GM12892 (cell line): ENCODE data around the gene SLC12A1.

ENCODE experiments used
- DNase-seq: peaks from one replicate; pipeline ENCODE4 v3.0.0; 2011; ENCODE audit not compliant: insufficient read length
- FAIRE-seq: peaks from 2 replicates; lab custom pipeline; 2011; peaks lifted over from hg19 to GRCh38; lab: Jason Lieb, UNC
- POLR2A ChIP-seq: IDR thresholded peaks from 2 replicates; pipeline ENCODE4 v1.6.1; 2011; ENCODE audit warnings: low read depth, low read length, control low read depth
- POLR2AphosphoS5 ChIP-seq: IDR thresholded peaks from 2 replicates; pipeline ENCODE4 v1.6.1; 2011; ENCODE audit warnings: low read depth, low read length, control low read depth
- TAF1 ChIP-seq: IDR thresholded peaks from 2 replicates; pipeline ENCODE4 v1.6.1; 2011; ENCODE audit warnings: low read depth, mild to moderate bottlenecking, control low read depth, low read length, borderline replicate concordance

The SLC12A1 gene

DNA sequence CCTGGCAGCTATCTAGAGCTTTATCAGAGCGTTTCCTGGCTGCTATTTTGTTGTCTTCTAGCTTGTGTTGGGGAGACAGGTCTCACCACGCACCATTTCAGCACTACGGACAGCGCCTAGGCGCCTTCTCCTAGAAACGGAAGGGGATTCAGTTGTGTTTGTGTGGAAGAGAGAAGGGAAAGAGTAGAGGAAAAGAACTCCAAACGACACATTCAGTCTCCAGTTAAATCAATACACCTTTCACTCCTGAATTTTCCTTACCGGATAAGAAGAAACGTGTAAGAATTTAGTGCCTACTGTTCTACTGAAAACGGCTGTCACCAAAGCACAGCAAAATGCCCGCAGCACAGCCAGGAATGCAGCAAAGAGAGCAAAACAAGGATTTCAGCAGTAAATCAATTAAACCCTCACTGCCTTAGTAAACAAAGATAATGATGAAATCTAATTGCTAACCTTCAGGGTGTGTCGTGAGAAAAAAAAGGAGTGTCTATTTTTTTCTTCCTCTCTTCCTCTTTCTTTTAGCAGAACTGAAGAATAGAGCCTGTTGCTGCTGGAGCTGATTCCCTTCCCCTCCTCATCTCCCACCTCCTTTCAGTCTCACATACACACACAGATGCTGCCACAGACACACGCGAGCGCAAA is 15.0 kb upstream of the SLC12A1 start:
- DNase-seq (no peak), FAIRE-seq (no peak)
- no peak for TF ChIP-seq TAF1
- TF ChIP-seq POLR2AphosphoS5: no peak

DNA sequence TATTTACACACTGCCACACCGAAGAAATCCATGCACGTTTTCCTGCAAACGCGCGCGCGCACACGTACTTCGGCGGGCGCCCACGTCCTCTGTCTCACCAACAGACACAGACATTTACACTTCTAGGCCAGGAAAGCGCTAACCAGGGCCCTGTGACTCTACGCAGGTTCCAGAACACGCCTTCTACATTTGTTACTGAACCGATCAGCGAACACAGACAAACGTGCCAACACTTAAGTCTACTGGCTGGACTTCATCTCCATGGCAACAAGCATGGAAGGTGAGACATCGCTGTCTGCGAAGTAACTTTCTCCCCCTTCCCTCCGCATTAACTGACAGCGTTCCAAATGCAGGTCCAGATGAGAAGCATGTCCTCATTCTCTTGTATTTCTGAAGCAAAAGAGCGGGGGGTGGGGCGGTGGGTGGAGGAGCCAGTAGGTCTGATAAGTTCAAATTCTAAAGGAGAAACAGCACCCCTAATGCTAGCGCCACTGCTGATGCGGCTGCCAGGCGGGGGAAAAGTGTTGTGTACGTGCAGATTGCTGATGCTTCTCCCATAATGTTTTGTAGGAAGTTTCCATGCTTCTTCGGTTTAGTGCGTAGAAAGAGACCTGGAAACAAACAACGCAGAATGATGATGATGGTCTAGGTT is 14.4 kb upstream of the SLC12A1 start, which contains the start of gene CTXN2:
CTXN2 (plus strand) TSS at position 92 of the 652 bp plus-strand sequence. CDS start 9,636 bp downstream, outside the sequence.
- DNase-seq (no peak), FAIRE-seq (no peak)
- TF ChIP-seq TAF1 (no peak), POLR2AphosphoS5 (no peak), POLR2A (no peak)

DNA sequence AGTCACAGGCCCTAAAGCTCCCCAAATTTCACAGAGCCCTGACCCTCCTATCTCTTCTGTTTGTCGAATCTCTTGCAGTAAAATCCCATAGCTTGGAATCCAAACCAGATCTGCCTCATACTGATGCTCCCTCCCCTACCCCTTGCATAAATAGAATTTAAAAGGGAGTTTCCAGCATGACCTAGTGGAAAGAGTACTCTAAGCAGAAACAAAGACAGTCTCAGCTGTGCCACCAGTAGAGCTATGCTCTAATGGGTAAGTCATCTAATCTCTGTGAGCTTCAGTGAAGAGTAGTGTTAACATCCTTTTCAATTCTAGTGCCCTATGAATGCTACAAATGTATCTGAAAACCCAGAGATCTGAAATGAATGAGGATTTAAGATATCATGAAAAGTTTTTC is 4.0 kb upstream of the SLC12A1 start:
- no peak for DNase-seq
- no peak for TF ChIP-seq TAF1
- TF ChIP-seq POLR2AphosphoS5: no peak
- no peak for TF ChIP-seq POLR2A
- no peak for FAIRE-seq

DNA sequence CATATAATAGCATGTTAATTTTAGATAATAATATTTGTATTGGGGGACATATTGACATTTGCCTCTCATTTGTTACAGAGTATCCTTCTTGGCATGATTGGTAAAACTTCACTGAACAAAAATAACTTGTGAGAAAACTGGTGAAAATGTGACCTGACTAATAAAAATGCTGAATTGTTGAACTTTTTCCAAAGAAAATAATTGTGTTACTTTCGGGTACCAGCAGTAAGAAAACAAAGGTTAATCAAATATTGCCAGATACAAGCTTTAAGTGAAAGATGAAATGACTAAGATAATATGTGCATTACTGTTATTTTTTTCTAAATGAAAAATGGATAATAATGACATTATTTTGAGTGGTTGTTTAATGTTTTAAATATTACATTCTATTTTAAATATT is 15.2 kb downstream of the SLC12A1 start:
- DNase-seq: no peak
- FAIRE-seq: no peak
- TF ChIP-seq TAF1: no peak
- no peak for TF ChIP-seq POLR2A
- TF ChIP-seq POLR2AphosphoS5: no peak

DNA sequence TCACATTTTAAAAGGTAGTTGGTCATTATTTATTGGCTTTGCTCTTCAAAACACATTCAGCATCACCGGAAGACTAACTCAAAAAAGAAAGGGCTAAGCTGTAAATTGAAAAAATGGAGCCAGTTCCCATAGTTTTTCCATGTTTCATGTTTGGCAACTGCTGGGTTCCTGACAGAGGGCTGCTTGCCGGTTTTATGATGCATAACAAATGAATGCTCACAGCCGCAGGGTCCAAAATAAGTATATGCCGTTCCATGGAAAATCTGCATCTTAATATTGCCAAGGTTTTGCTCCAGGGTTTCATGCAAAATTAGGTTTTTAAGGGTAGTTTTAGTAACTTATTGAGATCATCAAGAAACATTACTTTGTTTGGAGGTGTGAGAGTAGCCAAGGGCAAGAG is 15.8 kb downstream of the SLC12A1 start:
- TF ChIP-seq POLR2A: no peak
- no peak for TF ChIP-seq POLR2AphosphoS5
- no peak for TF ChIP-seq TAF1
- DNase-seq (no peak), FAIRE-seq (no peak)

DNA sequence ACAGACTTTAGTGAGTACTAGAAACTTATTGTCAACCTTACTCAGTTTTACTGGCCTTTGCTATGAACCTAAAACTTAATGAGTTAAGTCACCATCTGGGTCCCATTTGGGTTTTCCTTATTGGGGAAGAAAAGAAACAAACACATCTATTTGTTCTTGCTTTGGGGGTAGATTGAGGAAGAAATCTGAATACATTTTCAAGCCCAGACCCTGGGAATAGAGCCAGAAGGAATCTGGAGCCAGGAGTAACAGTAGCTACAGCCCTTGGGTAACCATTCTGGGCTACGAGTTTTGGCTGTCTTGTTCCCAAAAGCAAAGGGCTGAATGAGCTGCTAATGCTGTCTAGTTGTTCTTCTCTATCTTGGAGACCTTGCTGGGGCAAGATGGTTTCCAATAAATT is 16.5 kb downstream of the SLC12A1 start:
- FAIRE-seq: no peak
- TF ChIP-seq TAF1 (no peak), POLR2AphosphoS5 (no peak), POLR2A (no peak)

DNA sequence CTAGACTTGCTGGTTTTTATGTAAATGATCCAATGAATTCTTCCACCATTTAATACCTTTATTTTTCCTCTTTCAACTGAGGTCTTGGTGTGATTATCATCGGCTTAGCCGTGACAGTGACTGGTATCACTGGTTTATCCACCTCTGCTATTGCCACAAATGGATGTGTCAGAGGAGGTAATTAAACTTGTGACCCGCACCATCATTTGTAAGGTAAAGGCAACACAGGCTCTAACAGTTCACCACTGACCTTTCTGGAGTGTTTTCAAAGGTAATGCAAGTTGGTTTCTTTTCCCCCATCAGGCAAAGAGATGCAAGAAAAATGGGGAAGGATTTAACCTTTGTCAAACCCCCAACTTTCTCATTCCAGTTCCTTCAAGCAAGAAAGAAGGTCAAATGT is 19.7 kb downstream of the SLC12A1 start:
- DNase-seq (no peak), FAIRE-seq (no peak)
- TF ChIP-seq TAF1 (no peak), POLR2AphosphoS5 (no peak), POLR2A (no peak)

More for the DNA sequence above, 16.5 kb downstream of the SLC12A1 start:
- DNase-seq: no peak

DNA sequence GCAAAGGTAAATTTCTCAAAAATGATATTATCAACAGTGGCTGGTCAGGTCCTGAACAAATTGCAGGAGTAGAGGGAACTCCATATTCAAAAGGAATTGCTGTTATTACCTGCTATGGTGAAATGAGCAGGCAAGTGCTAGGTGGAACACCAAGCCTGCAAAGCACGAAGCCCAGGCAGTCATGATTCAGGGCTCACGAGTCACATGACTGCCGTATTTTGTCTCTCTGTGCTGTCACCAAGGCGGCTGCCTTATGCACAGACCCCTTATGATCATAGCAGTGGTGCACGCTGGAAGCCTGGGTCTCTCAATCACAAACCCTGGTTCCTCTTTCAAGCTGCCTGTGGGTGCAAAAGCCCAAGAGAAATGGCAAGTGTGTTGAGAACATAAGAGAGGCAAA is 24.4 kb downstream of the SLC12A1 start:
- DNase-seq (no peak), FAIRE-seq (no peak)
- no peak for TF ChIP-seq TAF1
- TF ChIP-seq POLR2AphosphoS5: no peak

DNA sequence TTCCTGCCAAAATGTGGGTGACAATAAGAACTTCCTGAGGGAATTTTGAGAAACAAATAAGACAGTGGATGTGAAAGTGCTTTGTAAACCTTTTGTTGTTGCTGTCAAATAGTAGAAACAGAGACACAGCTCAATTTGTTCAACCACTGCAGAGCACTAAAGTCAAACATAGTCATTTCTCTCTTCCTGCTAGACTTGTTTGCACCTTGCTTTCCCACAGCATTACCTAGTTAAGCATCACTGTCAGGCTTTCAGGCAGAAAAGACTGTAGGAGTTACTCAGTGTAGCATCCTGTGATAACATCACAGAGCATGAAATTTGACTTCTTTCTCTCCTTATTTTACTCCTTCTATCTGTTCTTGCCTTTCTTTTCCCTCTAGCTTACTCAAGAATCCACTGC is 27.1 kb downstream of the SLC12A1 start:
- DNase-seq (no peak), FAIRE-seq (no peak)
- TF ChIP-seq POLR2AphosphoS5: no peak
- no peak for TF ChIP-seq TAF1
- no peak for TF ChIP-seq POLR2A

DNA sequence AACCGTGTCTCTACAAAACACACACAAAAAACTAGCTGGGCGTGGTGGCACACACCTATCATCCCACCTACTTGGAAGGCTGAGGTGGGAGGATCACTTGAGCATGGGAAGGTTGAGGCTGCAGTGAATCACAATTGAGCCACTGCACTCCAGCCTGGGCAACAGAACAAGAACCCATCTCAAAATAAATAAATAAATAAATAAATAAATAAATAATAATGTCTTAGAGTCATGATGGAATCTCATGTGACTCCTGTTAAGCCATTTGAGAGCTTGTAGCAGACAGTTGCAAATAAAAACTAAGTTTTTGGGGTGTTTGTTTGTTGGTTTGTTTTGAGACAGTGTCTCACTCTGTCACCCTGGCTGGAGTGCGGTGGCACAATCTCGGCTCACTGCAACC is 33.2 kb downstream of the SLC12A1 start:
- DNase-seq (no peak), FAIRE-seq (no peak)
- no peak for TF ChIP-seq POLR2A
- TF ChIP-seq TAF1: no peak
- TF ChIP-seq POLR2AphosphoS5: no peak

DNA sequence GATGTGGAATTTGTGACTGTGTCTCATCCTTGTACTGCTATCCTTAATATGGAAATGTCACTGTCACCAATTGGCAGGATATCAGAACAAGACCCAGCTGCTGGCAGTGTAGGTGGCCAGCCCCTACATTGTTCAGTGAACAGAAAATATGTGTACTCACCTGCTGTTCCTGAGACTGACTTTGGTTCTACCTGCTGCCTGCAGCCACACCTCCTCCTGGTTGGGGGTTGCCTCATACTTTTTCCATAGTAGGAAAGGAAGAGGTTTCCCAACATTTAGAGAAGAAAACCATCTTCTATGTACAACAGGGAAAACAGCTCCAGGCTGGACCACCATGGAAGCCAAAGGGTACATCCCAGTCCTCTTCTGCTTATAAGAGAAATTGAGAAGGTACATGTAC is 35.9 kb downstream of the SLC12A1 start:
- FAIRE-seq (no peak), DNase-seq (no peak)
- TF ChIP-seq POLR2AphosphoS5 (no peak), TAF1 (no peak), POLR2A (no peak)

DNA sequence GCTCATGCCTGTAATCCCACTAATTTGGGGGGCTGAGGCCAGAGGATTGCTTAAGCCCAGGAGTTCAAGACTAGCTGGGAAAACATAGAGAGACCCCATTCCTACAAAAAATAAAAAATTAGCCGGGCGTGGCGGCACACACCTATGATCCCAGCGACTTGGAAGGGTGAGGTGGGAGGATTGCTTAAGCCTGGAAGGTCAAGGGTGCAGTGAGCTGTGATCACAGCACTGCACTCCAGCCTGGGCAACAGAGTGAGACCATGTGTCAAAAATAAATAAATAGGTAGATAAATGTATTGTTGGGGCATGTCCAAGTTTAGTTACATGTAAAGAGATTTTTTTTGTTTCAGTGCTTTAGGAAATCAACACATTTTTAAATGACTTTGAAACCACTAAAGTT is 36.4 kb downstream of the SLC12A1 start:
- no peak for FAIRE-seq
- DNase-seq: no peak
- TF ChIP-seq POLR2A (no peak), TAF1 (no peak), POLR2AphosphoS5 (no peak)
